CD1c-positive myeloid dendritic cell (primary cell): ENCODE data around the gene GPC5.
A peak's percentile ranks its signal among the peaks of the same experiment; 100 is the strongest.
"Not testable (repeated sequence)": the region's sequence is repeated elsewhere in the genome, so short reads cannot be mapped to it uniquely, and the experiment has no call there.

Experiments used
- DNase-seq: peaks from one replicate; pipeline ENCODE4 v3.0.0-alpha.2; 2016; ENCODE audit errors: extremely low spot score

Gene GPC5

GRCh38 chr13:91398413-91399188 is at the start of gene GPC5:
GPC5 (plus strand) TSS chr13:91398621.
- peak; percentile 82 for DNase-seq

- peak; percentile 96 for DNase-seq
These were observed 49.5 kb upstream of the GPC5 start for GRCh38 chr13:91348906-91349435.

GRCh38 chr13:91349992-91350911 is 48.2 kb upstream of the GPC5 start:
- no peak for DNase-seq

- no peak for DNase-seq
These were observed 47.3 kb upstream of the GPC5 start for GRCh38 chr13:91351123-91351522.

- no peak for DNase-seq
These were observed 46.4 kb upstream of the GPC5 start for GRCh38 chr13:91351980-91352379.

GRCh38 chr13:91352891-91353290 is 45.5 kb upstream of the GPC5 start:
- not testable (repeated sequence) for DNase-seq

GRCh38 chr13:91353494-91353893 is 44.9 kb upstream of the GPC5 start:
- no peak for DNase-seq

- no peak for DNase-seq
These were observed 43.2 kb upstream of the GPC5 start for GRCh38 chr13:91355099-91355825.

- DNase-seq = no peak
These were observed 42.4 kb upstream of the GPC5 start for GRCh38 chr13:91355826-91356710.

- DNase-seq = no peak
These were observed 41.4 kb upstream of the GPC5 start for GRCh38 chr13:91356919-91357612.

- no peak for DNase-seq
These were observed 40.6 kb upstream of the GPC5 start for GRCh38 chr13:91357613-91358386.

GRCh38 chr13:91358387-91358782 is 40.0 kb upstream of the GPC5 start:
- DNase-seq = no peak

GRCh38 chr13:91359111-91359510 is 39.3 kb upstream of the GPC5 start:
- no peak for DNase-seq

- no peak for DNase-seq
These were observed 38.8 kb upstream of the GPC5 start for GRCh38 chr13:91359631-91360030.

- DNase-seq = no peak
These were observed 38.1 kb upstream of the GPC5 start for GRCh38 chr13:91360246-91360751.

GRCh38 chr13:91361755-91362271 is 36.6 kb upstream of the GPC5 start:
- no peak for DNase-seq

- no peak for DNase-seq
These were observed 35.5 kb upstream of the GPC5 start for GRCh38 chr13:91362908-91363307.

- DNase-seq = no peak
These were observed 30.3 kb upstream of the GPC5 start for GRCh38 chr13:91368101-91368500.
